Endothelial cell of umbilical vein (primary cell): ENCODE results near the gene TMEM175. TPM values are rescaled to one million over a fixed set of nuclear protein-coding genes. Genes with fewer than 3 reads are reported as not detected.

ENCODE experiments used
- BruUV-seq: library from RNA; stranded (reverse); fragments of 400-500 nt; replicated peaks from 2 replicates; lab custom pipeline; 2021; lab: Mats Ljungman, UMichigan
- CTCF ChIA-PET: fragments of 300-600, 350-600 bp; sonication (Branson Sonifier 250); formaldehyde crosslinking; loops from one replicate; lab custom pipeline; 2021; ENCODE audit warnings: antibody characterized with exemption, inconsistent platforms; lab: Charles Lee
- POLR2A ChIA-PET: fragments of 300-600, 350-600 bp; sonication (Branson Sonifier 250); formaldehyde crosslinking; loops from one replicate; lab custom pipeline; 2021; ENCODE audit warnings: antibody characterized with exemption, inconsistent platforms; lab: Charles Lee
- DNase-seq: peaks from one replicate; pipeline ENCODE4 v3.0.0-alpha.2; 2011; ENCODE audit warnings: low read depth, low spot score
- FAIRE-seq: peaks from 2 replicates; lab custom pipeline; 2011; peaks lifted over from hg19 to GRCh38; lab: Jason Lieb, UNC
- H2AFZ ChIP-seq: 2 replicates; pipeline ENCODE4 v1.6.0; 2012; ENCODE audit warnings: low read depth, low read length, control low read depth, inconsistent platforms
- H3K27ac ChIP-seq: 2 replicates; pipeline ENCODE4 v1.5.1; 2011; ENCODE audit warnings: low read depth, mild to moderate bottlenecking, control low read depth, low read length, moderate library complexity; ENCODE audit not compliant: insufficient read depth
- H3K27me3 ChIP-seq, 2 experiments: 2 replicates each; pipeline versions ENCODE4 v1.6.0 to v1.6.1; 2011; ENCODE audit warnings: low read length in 2 of 2, mixed read lengths in 1 of 2; ENCODE audit not compliant: control insufficient read depth in 2 of 2, insufficient read depth in 2 of 2
- H3K36me3 ChIP-seq, 2 experiments: 2 replicates in 1 of 2; 3 replicates in 1 of 2; pipeline ENCODE4 v1.5.1; 2011; ENCODE audit warnings: low read length in 2 of 2, mild to moderate bottlenecking in 1 of 2, moderate library complexity in 1 of 2; ENCODE audit not compliant: control insufficient read depth in 2 of 2, insufficient read depth in 2 of 2; ENCODE audit errors: extremely low read depth in 1 of 2
- H3K4me1 ChIP-seq: 3 replicates; pipeline ENCODE4 v1.5.1; 2011; ENCODE audit warnings: mild to moderate bottlenecking, low read length; ENCODE audit not compliant: control insufficient read depth, insufficient read depth; ENCODE audit errors: extremely low read depth
- H3K4me2 ChIP-seq: 2 replicates; pipeline ENCODE4 v1.6.1; 2011; ENCODE audit warnings: low read length, control low read depth, mixed read lengths; ENCODE audit not compliant: insufficient read depth
- H3K4me3 ChIP-seq, 3 experiments: fragments of 200-600 bp in 1 of 3; sonication (generic), shearing (Covaris generic) in 1 of 3; replicated peaks in 1 of 3; 2 replicates each; pipeline ENCODE4 v1.5.1; 2011 to 2016; ENCODE audit warnings: control low read depth in 3 of 3, low read length in 3 of 3, mild to moderate bottlenecking in 2 of 3, inconsistent platforms in 1 of 3, low read depth in 1 of 3, moderate library complexity in 1 of 3; ENCODE audit not compliant: insufficient read depth in 1 of 3
- H3K79me2 ChIP-seq: 2 replicates; pipeline ENCODE4 v1.6.0; 2012; ENCODE audit warnings: low read length, inconsistent platforms; ENCODE audit not compliant: control insufficient read depth, insufficient read depth
- H3K9ac ChIP-seq: replicated peaks from 2 replicates; pipeline ENCODE3; 2011; ENCODE audit warnings: low read length, control low read depth; ENCODE audit not compliant: insufficient read depth; ENCODE audit errors: extremely low read depth
- H3K9me1 ChIP-seq: replicated peaks from 3 replicates; pipeline ENCODE4 v1.6.0; 2011; ENCODE audit warnings: mild to moderate bottlenecking, low read length; ENCODE audit not compliant: control insufficient read depth, insufficient read depth; ENCODE audit errors: extremely low read depth
- H3K9me3 ChIP-seq: replicated peaks from 2 replicates; pipeline ENCODE4 v1.5.1; 2012; ENCODE audit warnings: low read length, inconsistent platforms; ENCODE audit not compliant: control insufficient read depth, insufficient read depth
- H4K20me1 ChIP-seq: replicated peaks from 2 replicates; pipeline ENCODE3; 2011; ENCODE audit warnings: mild to moderate bottlenecking, low read length; ENCODE audit not compliant: control insufficient read depth, insufficient read depth; ENCODE audit errors: extremely low read depth
- EZH2 ChIP-seq: IDR thresholded peaks from 2 replicates; pipeline ENCODE4 v1.6.1; 2012; ENCODE audit warnings: borderline replicate concordance, low read depth, mild to moderate bottlenecking, moderate library complexity, low read length, inconsistent platforms; ENCODE audit not compliant: severe bottlenecking
- FOS ChIP-seq: IDR thresholded peaks from 2 replicates; pipeline ENCODE4 v1.6.1; 2011; ENCODE audit warnings: mild to moderate bottlenecking, low read length, moderate library complexity, borderline replicate concordance; ENCODE audit not compliant: insufficient read depth
- GATA2 ChIP-seq: IDR thresholded peaks from 2 replicates; pipeline ENCODE4 v1.7.0; 2011; ENCODE audit warnings: low read depth, mild to moderate bottlenecking, moderate library complexity, mixed read lengths, low read length; ENCODE audit not compliant: insufficient read length, insufficient read depth
- JUN ChIP-seq: IDR thresholded peaks from 2 replicates; pipeline ENCODE4 v1.6.1; 2011; ENCODE audit warnings: borderline replicate concordance, low read depth; ENCODE audit not compliant: insufficient read length, insufficient read depth
- MYC ChIP-seq: IDR thresholded peaks from one replicate; pipeline ENCODE4 v1.6.1; 2011; ENCODE audit warnings: mild to moderate bottlenecking, low read depth, low read length
- POLR2A ChIP-seq: IDR thresholded peaks from 2 replicates; pipeline ENCODE4 v1.6.1; 2012; ENCODE audit warnings: low read depth, mild to moderate bottlenecking, control low read depth, low read length
- POLR2AphosphoS5 ChIP-seq: IDR thresholded peaks from 2 replicates; pipeline ENCODE4 v1.6.1; 2012; ENCODE audit warnings: low read depth, mild to moderate bottlenecking, control low read depth, low read length, moderate library complexity; ENCODE audit not compliant: insufficient read depth
- dilution Hi-C: fragments of 300-500 bp; cut with MboI; formaldehyde crosslinking; loops from one replicate; pipeline ENCODE4 v1.15.0; 2019; ENCODE audit warnings: low sequenced_read_pairs; ENCODE audit not compliant: extremely low pct_ligation_motif_present
- intact Hi-C: fragments of 100-400 bp; cut with micrococcal nuclease; formaldehyde crosslinking; loops from one replicate; pipeline ENCODE4 v1.10.0; 2022
- polyA plus RNA-seq, 4 experiments: library from polyadenylated mRNA; depleted of rRNA in 3 of 4; stranded (reverse) in 3 of 4; unstranded in 1 of 4; fragments of >200 nt; gene quantifications; 2 replicates each; pipeline versions ENCODE4 v1.2.1 to v1.2.3, GENCODE V29; 2011 to 2012; ENCODE audit warnings: missing spikeins in 1 of 4
- total RNA-seq: library from RNA; stranded (reverse); gene quantifications from 2 replicates; pipeline ENCODE4 v1.2.3, GENCODE V29; 2021
- TF ChIP-seq, protein P1 (sequence below): IDR thresholded peaks from 2 replicates; pipeline ENCODE4 v1.6.1; 2011; ENCODE audit not compliant: insufficient read depth, insufficient read length
- TF ChIP-seq, protein P2 (sequence below), 2 donors: IDR thresholded peaks; 1 replicate in 1 of 2; 2 replicates in 1 of 2; pipeline ENCODE4 v1.5.1; 2011; ENCODE audit warnings: low read length in 2 of 2, mild to moderate bottlenecking in 2 of 2, moderate library complexity in 2 of 2, control low read depth in 1 of 2, inconsistent platforms in 1 of 2, low read depth in 1 of 2; ENCODE audit not compliant: insufficient read depth in 1 of 2; ENCODE audit errors: extremely low read depth in 1 of 2

TMEM175 gene
- total and polyA plus RNA-seq, 2 donors (not counting 3 experiments of a cell fraction or from before 2014, with no cell fraction given), result 21.9 to 80.1 TPM

DNA sequence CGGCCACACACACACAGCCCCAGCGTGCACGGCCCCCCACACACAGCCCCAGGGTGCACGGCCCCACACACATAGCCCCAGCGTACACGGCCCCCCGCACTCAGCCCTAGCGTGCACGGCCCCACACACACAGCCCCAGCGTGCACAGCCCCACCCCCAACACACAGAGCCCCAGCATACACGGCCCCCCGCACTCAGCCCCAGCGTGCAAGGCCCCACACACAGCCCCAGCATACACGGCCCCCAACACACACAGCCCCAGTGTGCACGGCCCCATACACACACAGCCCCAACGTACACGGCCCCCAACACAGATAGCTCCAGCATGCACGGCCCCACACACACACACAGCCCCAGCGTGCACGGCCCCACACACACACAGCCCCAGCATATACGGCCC is 17.7 kb upstream of the TMEM175 start:
- dilution Hi-C loops, result no loop called here
- no peak for FAIRE-seq

More for the DNA sequence above, 17.7 kb upstream of the TMEM175 start:
- no peaks in the 10 kb centered on the region for H3K27me3 ChIP-seq
- CTCF ChIA-PET, result no interaction called here
- H2AFZ ChIP-seq, result no peak overlapping the region
- peaks cover 4 to 9% of the 10 kb centered on the region in 2 experiments for H3K36me3 ChIP-seq
- H3K4me2 ChIP-seq, result no peak overlapping the region
- H3K9me1 ChIP-seq, result no peaks in the 10 kb centered on the region
- peaks cover 51% of the 10 kb centered on the region for H3K79me2 ChIP-seq
- H4K20me1 ChIP-seq, result peaks cover 5% of the 10 kb centered on the region
- no peak overlapping the region for H3K4me3 ChIP-seq
- no TSS peak for BruUV-seq
- no peak for TF ChIP-seq FOS
- no peak for TF ChIP-seq JUN
- TF ChIP-seq POLR2AphosphoS5, result no peak
- no peak for TF ChIP-seq POLR2A
- TF ChIP-seq, protein P1, sequence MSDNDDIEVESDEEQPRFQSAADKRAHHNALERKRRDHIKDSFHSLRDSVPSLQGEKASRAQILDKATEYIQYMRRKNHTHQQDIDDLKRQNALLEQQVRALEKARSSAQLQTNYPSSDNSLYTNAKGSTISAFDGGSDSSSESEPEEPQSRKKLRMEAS, result no peak
- no peak for TF ChIP-seq EZH2
- TF ChIP-seq, protein P2, sequence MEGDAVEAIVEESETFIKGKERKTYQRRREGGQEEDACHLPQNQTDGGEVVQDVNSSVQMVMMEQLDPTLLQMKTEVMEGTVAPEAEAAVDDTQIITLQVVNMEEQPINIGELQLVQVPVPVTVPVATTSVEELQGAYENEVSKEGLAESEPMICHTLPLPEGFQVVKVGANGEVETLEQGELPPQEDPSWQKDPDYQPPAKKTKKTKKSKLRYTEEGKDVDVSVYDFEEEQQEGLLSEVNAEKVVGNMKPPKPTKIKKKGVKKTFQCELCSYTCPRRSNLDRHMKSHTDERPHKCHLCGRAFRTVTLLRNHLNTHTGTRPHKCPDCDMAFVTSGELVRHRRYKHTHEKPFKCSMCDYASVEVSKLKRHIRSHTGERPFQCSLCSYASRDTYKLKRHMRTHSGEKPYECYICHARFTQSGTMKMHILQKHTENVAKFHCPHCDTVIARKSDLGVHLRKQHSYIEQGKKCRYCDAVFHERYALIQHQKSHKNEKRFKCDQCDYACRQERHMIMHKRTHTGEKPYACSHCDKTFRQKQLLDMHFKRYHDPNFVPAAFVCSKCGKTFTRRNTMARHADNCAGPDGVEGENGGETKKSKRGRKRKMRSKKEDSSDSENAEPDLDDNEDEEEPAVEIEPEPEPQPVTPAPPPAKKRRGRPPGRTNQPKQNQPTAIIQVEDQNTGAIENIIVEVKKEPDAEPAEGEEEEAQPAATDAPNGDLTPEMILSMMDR (IDR thresholded peaks at IDR 0.05; ENCODE audit: extremely low read depth in 1 of 2, insufficient read depth in 1 of 2, low read depth in 1 of 2, low read length in 2 of 2), result no peak
- TF ChIP-seq GATA2, result no peak
- no peak for TF ChIP-seq MYC
- H3K9me3 ChIP-seq, result no peaks in the 10 kb centered on the region
- H3K9ac ChIP-seq, result no peak overlapping the region
- POLR2A ChIA-PET, result no interaction called here
- intact Hi-C loops, result loop anchor here (2.0 kb wide), 1 partner anchor 28 kb away; no protein-coding TSS in a partner anchor
- no peak for DNase-seq
- no peak overlapping the region for H3K27ac ChIP-seq
- peaks cover 8% of the 10 kb centered on the region for H3K4me1 ChIP-seq
